SU-DHL-6 (cell line): ENCODE results near the gene IL10.

Source experiments
- CTCF ChIP-seq: fragments of 200-600 bp; sonication (generic); IDR thresholded peaks from one replicate; pipeline ENCODE4 v1.5.1; 2017; ENCODE audit warnings: antibody characterized with exemption, mild to moderate bottlenecking, low read length, moderate library complexity; ENCODE audit not compliant: insufficient read depth, poor library complexity, severe bottlenecking
- EZH2phosphoT487 ChIP-seq: fragments of 200-600 bp; sonication (generic), shearing (Covaris generic); conservative IDR thresholded peaks from 2 replicates; pipeline ENCODE4 v1.6.1; 2018; ENCODE audit warnings: mild to moderate bottlenecking, antibody characterized with exemption, low read length, moderate library complexity, mixed read lengths

- TF ChIP-seq CTCF (peak; percentile 59), EZH2phosphoT487 (no peak)
Observed at GRCh38 chr1:206734499-206735142, 37.7 kb downstream of the IL10 start.
